Mononuclear cell (primary cell): Measurements from ENCODE around the gene TRIM16. TPM values are rescaled to one million over a fixed set of nuclear protein-coding genes. Genes with fewer than 3 reads are reported as not detected.
"Not testable (repeated sequence)": the region's sequence is repeated elsewhere in the genome, so short reads cannot be mapped to it uniquely, and the experiment has no call there.

ENCODE experiments used
- H3K27me3 ChIP-seq: 2 replicates; pipeline ENCODE4 v1.6.0; 2011; ENCODE audit warnings: low read length, control low read depth; ENCODE audit not compliant: insufficient read depth
- H3K4me1 ChIP-seq: 2 replicates; pipeline ENCODE4 v1.5.1; 2011; ENCODE audit warnings: mild to moderate bottlenecking, low read length, control low read depth; ENCODE audit not compliant: insufficient read depth
- H3K4me3 ChIP-seq: 2 replicates; pipeline ENCODE4 v1.5.1; 2011; ENCODE audit warnings: mild to moderate bottlenecking, low read length, moderate library complexity
- H3K9me3 ChIP-seq: 2 replicates; pipeline ENCODE4 v1.5.1; 2011; ENCODE audit warnings: low read depth, mild to moderate bottlenecking, control low read depth, low read length
- total RNA-seq: library from RNA; depleted of rRNA; stranded (reverse); fragments of >200 nt; gene quantifications from one replicate; pipeline ENCODE4 v1.2.3, GENCODE V29; 2012

The TRIM16 gene
- total RNA-seq, 1 donor = 5.5 TPM

GRCh38 chr17:15591986-15592385 lies 92.1 kb downstream of the TRIM16 start:
- not testable (repeated sequence) for H3K4me1 ChIP-seq

DNA sequence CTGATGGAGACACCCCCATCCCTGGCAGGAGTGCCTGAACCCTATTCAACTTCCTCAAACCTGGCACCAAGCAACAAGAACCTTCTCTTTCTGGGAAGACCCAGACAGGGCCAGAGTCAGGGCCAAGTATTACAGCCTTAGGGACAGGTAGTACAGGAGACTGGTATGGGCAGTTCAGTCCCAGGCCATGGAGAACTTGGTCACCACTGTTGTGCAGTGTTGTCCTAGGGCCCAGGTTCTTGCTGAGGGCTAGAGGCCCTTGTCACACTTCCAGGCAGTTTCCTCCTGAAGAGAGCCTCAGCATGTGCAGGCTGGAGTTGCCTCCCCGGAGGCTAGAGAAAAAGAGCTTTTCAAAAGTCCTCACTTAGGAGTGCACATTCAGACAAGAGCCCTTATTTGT lies 93.3 kb downstream of the TRIM16 start:
- not testable (repeated sequence) for H3K4me1 ChIP-seq, H3K4me3 ChIP-seq, H3K9me3 ChIP-seq, H3K27me3 ChIP-seq

More at GRCh38 chr17:15591986-15592385, 92.1 kb downstream of the TRIM16 start:
- H3K4me3 ChIP-seq, H3K27me3 ChIP-seq, H3K9me3 ChIP-seq: not testable (repeated sequence)

DNA sequence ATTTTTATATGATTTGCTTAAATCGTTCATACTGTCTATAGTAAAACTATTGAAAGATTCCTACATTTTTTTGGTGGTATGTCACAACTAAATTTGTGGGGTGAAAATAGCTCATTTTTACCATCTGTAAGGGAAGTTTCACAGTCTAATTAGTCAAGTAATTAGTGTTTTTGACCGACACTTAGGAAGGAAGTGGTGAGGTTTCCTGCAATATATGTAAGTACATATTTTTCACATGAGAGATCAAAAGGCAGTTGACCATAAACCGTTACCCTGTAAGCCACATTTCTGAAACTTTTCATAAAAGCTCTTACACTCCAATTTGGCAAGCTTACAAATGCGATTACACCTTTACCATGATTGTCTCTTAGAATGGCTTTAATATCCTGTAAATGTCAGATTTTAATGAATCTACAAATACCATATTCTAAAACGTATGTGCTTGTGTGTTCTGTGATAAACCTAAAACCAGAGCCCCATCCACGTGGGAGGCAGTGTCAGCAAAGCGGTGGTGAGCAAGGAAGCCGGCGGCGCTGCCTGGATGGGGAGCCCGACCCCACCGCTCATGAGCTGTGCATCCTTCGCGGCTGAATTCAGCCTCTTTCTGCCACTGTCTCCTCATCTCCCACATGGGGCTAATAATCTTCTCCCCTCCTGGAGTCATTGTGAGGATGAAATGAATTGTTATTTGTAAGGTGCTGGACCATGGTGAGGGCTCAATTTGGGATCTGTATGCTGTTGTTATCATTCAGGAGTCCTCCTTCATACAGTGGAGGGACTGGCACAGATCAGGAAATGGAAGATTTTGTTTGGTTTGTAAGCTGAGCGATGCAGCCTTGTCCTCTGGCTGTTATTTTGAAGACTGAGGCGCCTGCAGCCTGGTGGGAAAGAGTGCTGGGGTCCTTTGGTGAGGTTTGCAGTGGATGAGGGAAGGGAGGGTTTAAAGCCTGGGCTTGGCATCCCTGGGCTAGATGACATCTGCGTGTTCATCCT lies 94.3 kb downstream of the TRIM16 start:
- H3K4me3 ChIP-seq, H3K27me3 ChIP-seq, H3K9me3 ChIP-seq, H3K4me1 ChIP-seq: not testable (repeated sequence)

- not testable (repeated sequence) for H3K4me3 ChIP-seq, H3K4me1 ChIP-seq, H3K9me3 ChIP-seq, H3K27me3 ChIP-seq
Measured at GRCh38 chr17:15588017-15588416, 96.1 kb downstream of the TRIM16 start.

- H3K27me3 ChIP-seq, H3K9me3 ChIP-seq, H3K4me1 ChIP-seq, H3K4me3 ChIP-seq: not testable (repeated sequence)
Measured at GRCh38 chr17:15583313-15583712, 100.8 kb downstream of the TRIM16 start.

DNA sequence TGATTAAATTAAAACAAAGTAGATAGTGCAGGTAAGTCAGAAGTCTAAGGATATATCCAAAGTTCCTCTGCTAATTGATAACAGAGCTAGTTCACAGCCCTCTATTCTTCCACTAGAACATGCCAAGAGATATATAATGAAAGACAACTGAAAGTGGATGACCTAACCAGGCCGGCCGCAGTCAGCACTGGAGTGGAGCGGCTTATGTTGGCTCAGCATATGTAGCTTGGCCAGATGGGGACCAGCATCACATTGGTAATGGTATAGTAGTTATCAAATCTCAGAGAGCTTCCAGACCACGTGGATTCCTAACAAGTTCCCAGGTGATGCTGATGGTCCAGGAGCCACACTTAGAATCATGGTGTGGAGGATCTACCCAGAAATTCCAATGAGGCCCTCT lies 102.6 kb downstream of the TRIM16 start:
- H3K4me3 ChIP-seq, H3K27me3 ChIP-seq, H3K9me3 ChIP-seq, H3K4me1 ChIP-seq: not testable (repeated sequence)

Other genes starting within 250 kb of the TRIM16 start
- gene CDRT4, start 216.7 kb downstream of the TRIM16 start, total RNA-seq = 1.3 TPM
- gene TVP23C, start 120.8 kb downstream of the TRIM16 start, total RNA-seq = 24.2 TPM
- gene FBXW10B, start 64.6 kb downstream of the TRIM16 start, total RNA-seq = 0.21 TPM
- 18.6 TPM for gene ZNF286A, start 15.4 kb upstream of the TRIM16 start, total RNA-seq
- gene TBC1D26, start 48.0 kb upstream of the TRIM16 start, total RNA-seq = 0.10 TPM